CD4-positive, alpha-beta T cell (primary cell): Measurements from ENCODE around the gene SPATC1L. TPM values are rescaled to one million over a fixed set of nuclear protein-coding genes. Genes with fewer than 3 reads are reported as not detected.
A peak's percentile ranks its signal among the peaks of the same experiment; 100 is the strongest.

ENCODE experiments used
- ATAC-seq: fragments of 200-7000 bp; cut with Tn5 transposase; one replicate; pipeline ENCODE4 v1.10.0; 2022; ENCODE audit warnings: mild to moderate bottlenecking; ENCODE audit not compliant: poor library complexity
- CTCF ChIA-PET: fragments of 350-600 bp; sonication (Branson Sonifier 250); formaldehyde crosslinking; loops from one replicate; lab custom pipeline; 2021; ENCODE audit warnings: antibody characterized with exemption, inconsistent platforms; lab: Charles Lee
- POLR2A ChIA-PET: fragments of 350-600 bp; sonication (Branson Sonifier 250); formaldehyde crosslinking; loops from one replicate; lab custom pipeline; 2021; ENCODE audit warnings: antibody characterized with exemption, inconsistent platforms; lab: Charles Lee
- DNase-seq, 14 experiments: peaks; one replicate each; pipeline ENCODE4 v3.0.0-alpha.2; 2013 to 2020; ENCODE audit warnings: mixed read lengths in 2 of 14
- H3K27ac ChIP-seq, 2 donors: one replicate each; pipeline versions ENCODE4 v1.5.1 to v1.7.0; 2013; ENCODE audit warnings: low read length in 2 of 2, low read depth in 1 of 2, mild to moderate bottlenecking in 1 of 2
- H3K27me3 ChIP-seq, 2 experiments: 1 replicate in 1 of 2; 2 replicates in 1 of 2; pipeline versions ENCODE4 v1.6.1 to v1.7.0; 2013; ENCODE audit warnings: low read length in 2 of 2, control low read depth in 1 of 2, mild to moderate bottlenecking in 1 of 2, moderate library complexity in 1 of 2; ENCODE audit not compliant: insufficient read depth in 2 of 2, control insufficient read depth in 1 of 2
- H3K36me3 ChIP-seq: one replicate; pipeline ENCODE4 v1.6.1; 2013; ENCODE audit warnings: low read length, control low read depth; ENCODE audit not compliant: insufficient read depth
- H3K4me1 ChIP-seq: one replicate; pipeline ENCODE4 v1.6.1; 2013; ENCODE audit warnings: low read length, control low read depth; ENCODE audit not compliant: insufficient read depth
- H3K4me3 ChIP-seq: one replicate; pipeline ENCODE4 v1.5.1; 2013; ENCODE audit warnings: mild to moderate bottlenecking, low read length, moderate library complexity
- H3K9me3 ChIP-seq, 2 experiments: 1 replicate in 1 of 2; 2 replicates in 1 of 2; pipeline versions ENCODE4 v1.6.1 to v1.7.0; 2013; ENCODE audit warnings: low read length in 2 of 2, mild to moderate bottlenecking in 2 of 2, control low read depth in 1 of 2, moderate library complexity in 1 of 2; ENCODE audit not compliant: control insufficient read depth in 1 of 2, insufficient read depth in 1 of 2
- H3K27ac Mint-ChIP-seq: one replicate; pipeline ENCODE4 v1.8.0; 2020; ENCODE audit warnings: mixed read lengths
- H3K27me3 Mint-ChIP-seq: one replicate; pipeline ENCODE4 v1.8.0; 2021; ENCODE audit warnings: mixed read lengths
- H3K36me3 Mint-ChIP-seq: one replicate; pipeline ENCODE4 v1.8.0; 2021; ENCODE audit warnings: low read depth, mixed read lengths
- H3K4me1 Mint-ChIP-seq: one replicate; pipeline ENCODE4 v1.8.0; 2021; ENCODE audit warnings: low read depth, mixed read lengths
- H3K4me3 Mint-ChIP-seq: one replicate; pipeline ENCODE4 v1.8.0; 2020; ENCODE audit warnings: mild to moderate bottlenecking, mixed read lengths
- H3K9me3 Mint-ChIP-seq: one replicate; pipeline ENCODE4 v1.8.0; 2020; ENCODE audit warnings: mixed read lengths
- intact Hi-C, 2 experiments: fragments of 100-400 bp; cut with DNase I in 1 of 2; cut with micrococcal nuclease in 1 of 2; formaldehyde crosslinking; loops; one replicate each; pipeline versions ENCODE4 v1.15.1 to v1.9.0; 2023 to 2025; cut with DNase I, micrococcal nuclease
- total RNA-seq, 174 experiments: library from RNA in 2 of 174; stranded (reverse) in 2 of 174; gene quantifications; one replicate each; pipeline ENCODE4 v1.2.3 and lab custom pipeline; 2021 to 2026
- TF ChIP-seq, protein P1 (sequence below): fragments of 200-600 bp; IDR thresholded peaks from one replicate; pipeline ENCODE4 v1.8.0; 2022; ENCODE audit warnings: antibody characterized with exemption, mild to moderate bottlenecking

Gene SPATC1L
- total RNA-seq, 2 experiments from 2014 or later, result 2.8 to 3.0 TPM

DNA sequence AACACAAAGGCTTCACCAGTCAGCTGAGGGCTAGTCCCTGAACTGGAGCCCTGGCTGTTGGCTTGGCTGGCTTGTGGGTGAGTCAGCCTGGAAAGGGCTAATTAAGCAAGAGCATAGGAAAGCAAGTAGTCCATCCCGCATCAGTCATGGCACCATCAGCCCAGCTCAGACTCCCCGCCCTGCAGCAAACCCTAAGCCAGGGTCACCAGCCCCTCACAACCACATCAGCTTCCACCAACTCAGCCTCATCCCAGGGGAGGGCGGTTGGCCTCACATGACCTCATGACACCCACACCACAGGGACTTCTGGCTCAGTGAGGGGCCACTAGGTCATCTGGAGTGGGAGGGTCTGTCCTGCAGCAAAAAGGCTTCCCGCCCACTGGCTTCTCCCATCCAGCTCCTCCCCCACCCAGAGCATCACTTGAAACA, 7.0 kb upstream of the SPATC1L start:
- Mint-ChIP-seq H3K27ac (no peak overlapping the region), H3K4me1 (no peaks in the 10 kb centered on the region), H3K4me3 (no peak overlapping the region), H3K27me3 (no peaks in the 10 kb centered on the region), H3K9me3 (no peaks in the 10 kb centered on the region), H3K36me3 (peaks cover 24% of the 10 kb centered on the region)
- Histone ChIP-seq H3K27ac (no peak overlapping the region), H3K9me3 (no peaks in the 10 kb centered on the region), H3K36me3 (peaks cover 25% of the 10 kb centered on the region), H3K27me3 (no peaks in the 10 kb centered on the region), H3K4me1 (no peaks in the 10 kb centered on the region), H3K4me3 (no peak overlapping the region)
- no peak for DNase-seq
- intact Hi-C loops, result no loop called here
- ATAC-seq, result no peak
- TF ChIP-seq, protein P1, sequence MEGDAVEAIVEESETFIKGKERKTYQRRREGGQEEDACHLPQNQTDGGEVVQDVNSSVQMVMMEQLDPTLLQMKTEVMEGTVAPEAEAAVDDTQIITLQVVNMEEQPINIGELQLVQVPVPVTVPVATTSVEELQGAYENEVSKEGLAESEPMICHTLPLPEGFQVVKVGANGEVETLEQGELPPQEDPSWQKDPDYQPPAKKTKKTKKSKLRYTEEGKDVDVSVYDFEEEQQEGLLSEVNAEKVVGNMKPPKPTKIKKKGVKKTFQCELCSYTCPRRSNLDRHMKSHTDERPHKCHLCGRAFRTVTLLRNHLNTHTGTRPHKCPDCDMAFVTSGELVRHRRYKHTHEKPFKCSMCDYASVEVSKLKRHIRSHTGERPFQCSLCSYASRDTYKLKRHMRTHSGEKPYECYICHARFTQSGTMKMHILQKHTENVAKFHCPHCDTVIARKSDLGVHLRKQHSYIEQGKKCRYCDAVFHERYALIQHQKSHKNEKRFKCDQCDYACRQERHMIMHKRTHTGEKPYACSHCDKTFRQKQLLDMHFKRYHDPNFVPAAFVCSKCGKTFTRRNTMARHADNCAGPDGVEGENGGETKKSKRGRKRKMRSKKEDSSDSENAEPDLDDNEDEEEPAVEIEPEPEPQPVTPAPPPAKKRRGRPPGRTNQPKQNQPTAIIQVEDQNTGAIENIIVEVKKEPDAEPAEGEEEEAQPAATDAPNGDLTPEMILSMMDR, result no peak
- ChIA-PET POLR2A (no interaction called here), CTCF (no interaction called here)

DNA sequence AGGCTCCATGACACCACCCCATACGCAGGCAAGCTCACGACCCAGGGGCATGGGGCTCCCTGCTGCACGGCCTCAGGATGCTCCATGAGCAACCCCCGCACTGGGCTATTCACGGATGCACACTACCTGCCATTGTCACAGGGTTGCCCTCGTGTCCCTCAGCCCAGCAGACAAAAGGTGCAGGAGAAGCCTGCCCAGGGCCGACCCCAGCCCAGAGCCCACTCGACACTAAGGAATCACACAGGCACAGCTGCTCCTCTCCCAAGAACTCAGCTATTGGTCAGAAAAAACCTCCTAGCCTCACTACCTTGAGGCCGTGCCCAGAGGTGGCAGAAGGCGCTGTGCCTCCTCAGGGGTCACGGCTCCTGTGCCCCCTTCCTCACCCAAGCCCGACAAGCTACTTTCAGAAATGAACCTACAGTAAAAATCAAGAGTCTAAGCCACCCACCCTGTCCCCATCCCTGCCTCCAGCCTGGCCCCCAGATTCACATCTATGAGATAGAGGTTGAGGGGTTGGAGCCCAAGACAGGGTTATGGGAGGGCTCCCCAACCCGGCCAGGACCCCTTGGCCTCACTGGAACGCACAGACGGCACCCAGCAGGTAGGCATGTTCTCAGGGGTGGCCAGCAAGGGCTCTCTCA, 6.4 kb upstream of the SPATC1L start:
- H3K27ac Mint-ChIP-seq, result no peak overlapping the region
- CTCF ChIA-PET, result no interaction called here

DNA sequence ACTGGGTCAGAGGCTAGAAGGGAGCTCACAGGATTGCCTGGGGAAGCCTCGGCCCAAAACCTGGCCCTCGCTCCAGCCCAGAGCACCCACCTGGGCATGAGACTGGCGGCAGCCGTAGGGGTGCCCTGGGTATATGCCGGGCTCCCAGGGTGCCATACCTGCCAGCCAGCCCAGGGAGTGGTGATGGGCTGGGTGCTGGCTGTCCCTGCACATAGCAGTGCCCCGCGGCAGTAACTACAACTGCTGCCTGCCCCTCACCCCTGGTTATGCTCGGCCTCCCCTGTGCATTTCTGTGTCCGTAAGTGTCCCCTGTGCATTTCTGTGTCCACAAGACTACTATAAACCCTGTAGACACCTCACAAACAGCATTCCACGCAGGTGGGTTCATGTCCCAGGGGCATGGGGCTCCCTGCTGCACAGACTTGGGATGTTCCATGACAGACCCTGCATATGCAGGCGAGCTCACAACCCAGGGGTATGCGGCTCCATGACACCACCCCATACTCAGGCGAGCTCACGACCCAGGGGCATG, 5.8 kb upstream of the SPATC1L start:
- Mint-ChIP-seq H3K9me3 (no peaks in the 10 kb centered on the region), H3K27ac (no peak overlapping the region), H3K27me3 (no peaks in the 10 kb centered on the region), H3K36me3 (peaks cover 17% of the 10 kb centered on the region), H3K4me3 (no peak overlapping the region), H3K4me1 (peaks cover 7% of the 10 kb centered on the region)
- Histone ChIP-seq H3K27me3 (no peaks in the 10 kb centered on the region), H3K27ac (no peak overlapping the region), H3K36me3 (peaks cover 17% of the 10 kb centered on the region), H3K9me3 (no peaks in the 10 kb centered on the region), H3K4me1 (peaks cover 6% of the 10 kb centered on the region), H3K4me3 (no peak overlapping the region)
- ChIA-PET CTCF (no interaction called here), POLR2A (no interaction called here)
- ATAC-seq, result no peak
- TF ChIP-seq, protein P1, result no peak
- no peak for DNase-seq
- intact Hi-C loops, result loop anchor here in 1 of 2 experiments (5.0 to 10.0 kb wide), 2 partner anchors 95 to 137 kb away; partner anchors contain the start of gene COL6A2

More for the DNA sequence above, 6.4 kb upstream of the SPATC1L start:
- H3K9me3 ChIP-seq, result no peaks in the 10 kb centered on the region
- Mint-ChIP-seq H3K27me3 (no peaks in the 10 kb centered on the region), H3K36me3 (peaks cover 22% of the 10 kb centered on the region), H3K4me1 (peaks cover 1% of the 10 kb centered on the region), H3K9me3 (no peaks in the 10 kb centered on the region), H3K4me3 (no peak overlapping the region)
- ATAC-seq (no peak), DNase-seq (peak in 1 of 14 experiments; percentile 15)
- intact Hi-C loops, result no loop called here
- peaks cover 20% of the 10 kb centered on the region for H3K36me3 ChIP-seq
- no peak overlapping the region for H3K27ac ChIP-seq
- no peaks in the 10 kb centered on the region for H3K27me3 ChIP-seq
- TF ChIP-seq, protein P1, result no peak
- no peak overlapping the region for H3K4me3 ChIP-seq
- POLR2A ChIA-PET, result no interaction called here
- H3K4me1 ChIP-seq, result peaks cover 2% of the 10 kb centered on the region
